ENCODE measurements around the gene CYP27C1.

Gene CYP27C1, protein sequence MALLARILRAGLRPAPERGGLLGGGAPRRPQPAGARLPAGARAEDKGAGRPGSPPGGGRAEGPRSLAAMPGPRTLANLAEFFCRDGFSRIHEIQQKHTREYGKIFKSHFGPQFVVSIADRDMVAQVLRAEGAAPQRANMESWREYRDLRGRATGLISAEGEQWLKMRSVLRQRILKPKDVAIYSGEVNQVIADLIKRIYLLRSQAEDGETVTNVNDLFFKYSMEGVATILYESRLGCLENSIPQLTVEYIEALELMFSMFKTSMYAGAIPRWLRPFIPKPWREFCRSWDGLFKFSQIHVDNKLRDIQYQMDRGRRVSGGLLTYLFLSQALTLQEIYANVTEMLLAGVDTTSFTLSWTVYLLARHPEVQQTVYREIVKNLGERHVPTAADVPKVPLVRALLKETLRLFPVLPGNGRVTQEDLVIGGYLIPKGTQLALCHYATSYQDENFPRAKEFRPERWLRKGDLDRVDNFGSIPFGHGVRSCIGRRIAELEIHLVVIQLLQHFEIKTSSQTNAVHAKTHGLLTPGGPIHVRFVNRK

DNA sequence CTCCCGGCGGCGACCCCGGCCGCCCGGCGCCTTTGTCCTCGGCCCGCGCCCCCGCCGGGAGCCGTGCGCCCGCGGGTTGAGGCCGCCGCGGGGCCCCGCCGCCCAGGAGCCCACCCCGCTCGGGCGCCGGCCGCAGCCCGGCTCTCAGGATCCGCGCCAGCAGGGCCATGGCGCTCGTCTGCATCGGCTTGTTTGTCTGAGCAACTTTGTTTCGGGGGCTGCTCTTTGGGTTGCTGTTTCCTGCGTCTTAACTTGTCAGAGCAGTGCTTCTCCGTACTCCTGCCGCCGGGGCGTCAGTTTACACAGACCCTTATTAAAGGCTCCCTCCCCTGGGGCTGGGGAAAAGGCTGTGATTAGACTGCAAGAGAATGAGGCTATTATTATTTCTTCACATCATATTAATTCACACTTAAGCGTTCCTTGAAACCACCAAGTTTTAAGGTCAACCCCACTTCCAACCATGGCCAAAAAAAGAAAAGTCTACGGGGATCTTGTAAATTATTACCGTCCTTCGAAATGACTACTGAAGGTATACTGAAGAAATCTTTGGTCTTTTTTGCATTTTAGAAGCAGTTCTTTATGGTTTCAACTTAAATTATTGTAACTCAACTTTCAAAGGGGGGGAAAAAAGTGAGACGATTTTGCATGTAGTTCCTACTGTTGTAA lies at the start of gene CYP27C1:
Gene CYP27C1 (minus strand): TSS at position 198 of the 666 bp plus-strand sequence. CDS start 29 bp downstream, at position 169.
- no peaks in the 10 kb centered on the region for H3K27me3 ChIP-seq (ENCODE audit: control insufficient read depth, insufficient read depth, low read length)
- H3K9ac ChIP-seq: no peak within 1 kb of the TSS
- H3K79me2 ChIP-seq: no peaks in the 10 kb centered on the region
- H3K4me3 ChIP-seq (ENCODE audit: low read depth, low read length): peak within 1 kb of the TSS; percentile 29
- TF ChIP-seq, protein P1, sequence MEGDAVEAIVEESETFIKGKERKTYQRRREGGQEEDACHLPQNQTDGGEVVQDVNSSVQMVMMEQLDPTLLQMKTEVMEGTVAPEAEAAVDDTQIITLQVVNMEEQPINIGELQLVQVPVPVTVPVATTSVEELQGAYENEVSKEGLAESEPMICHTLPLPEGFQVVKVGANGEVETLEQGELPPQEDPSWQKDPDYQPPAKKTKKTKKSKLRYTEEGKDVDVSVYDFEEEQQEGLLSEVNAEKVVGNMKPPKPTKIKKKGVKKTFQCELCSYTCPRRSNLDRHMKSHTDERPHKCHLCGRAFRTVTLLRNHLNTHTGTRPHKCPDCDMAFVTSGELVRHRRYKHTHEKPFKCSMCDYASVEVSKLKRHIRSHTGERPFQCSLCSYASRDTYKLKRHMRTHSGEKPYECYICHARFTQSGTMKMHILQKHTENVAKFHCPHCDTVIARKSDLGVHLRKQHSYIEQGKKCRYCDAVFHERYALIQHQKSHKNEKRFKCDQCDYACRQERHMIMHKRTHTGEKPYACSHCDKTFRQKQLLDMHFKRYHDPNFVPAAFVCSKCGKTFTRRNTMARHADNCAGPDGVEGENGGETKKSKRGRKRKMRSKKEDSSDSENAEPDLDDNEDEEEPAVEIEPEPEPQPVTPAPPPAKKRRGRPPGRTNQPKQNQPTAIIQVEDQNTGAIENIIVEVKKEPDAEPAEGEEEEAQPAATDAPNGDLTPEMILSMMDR (IDR thresholded peaks at IDR 0.05): no peak
- no peak within 1 kb of the TSS for H3K27ac ChIP-seq
- H3K4me2 ChIP-seq (ENCODE audit: low read length): peak within 1 kb of the TSS; percentile 68
- peaks cover 5% of the 10 kb centered on the region for H3K4me1 ChIP-seq
- no peaks in the 10 kb centered on the region for H3K9me3 ChIP-seq (ENCODE audit: control insufficient read depth, low read length)
- H3K36me3 ChIP-seq (ENCODE audit: control insufficient read depth, insufficient read depth, low read length): no peaks in the 10 kb centered on the region
- H2AFZ ChIP-seq: peak within 1 kb of the TSS; percentile 70

DNA sequence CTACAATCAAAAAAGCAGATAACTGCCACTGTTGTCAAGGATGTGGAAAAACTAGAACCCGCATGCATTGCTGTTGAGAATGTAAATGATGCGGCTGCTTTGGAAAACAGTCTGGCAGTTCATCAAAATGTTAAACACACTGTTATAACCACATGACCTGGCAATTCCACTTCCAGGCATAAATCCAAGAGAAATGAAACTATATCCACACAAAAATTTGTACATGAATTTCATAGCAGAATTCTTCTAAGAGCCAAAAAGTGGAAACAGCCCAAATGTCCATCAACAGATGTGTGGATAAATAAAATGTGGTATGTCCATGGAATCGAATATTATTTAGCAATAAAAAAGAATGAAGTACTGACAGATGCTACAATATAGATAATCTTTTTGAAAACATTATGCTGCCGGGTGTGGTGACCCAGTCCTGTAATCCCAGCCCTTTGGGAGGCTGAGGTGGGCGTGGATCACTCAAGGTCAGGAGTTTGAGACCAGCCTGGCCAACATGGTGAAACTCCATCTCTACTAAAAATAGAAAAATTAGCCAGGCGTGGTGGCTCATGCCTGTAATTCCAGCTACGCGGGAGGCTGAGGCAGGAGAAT lies 41.8 kb upstream of the CYP27C1 start:
- TF ChIP-seq, protein P1 (IDR thresholded peaks at IDR 0.05): no peak
- H3K27me3 ChIP-seq (ENCODE audit: control insufficient read depth, insufficient read depth, low read length): no peaks in the 10 kb centered on the region
- no peaks in the 10 kb centered on the region for H3K79me2 ChIP-seq
- H2AFZ ChIP-seq: no peak overlapping the region
- no peak overlapping the region for H3K27ac ChIP-seq
- H3K9me3 ChIP-seq (ENCODE audit: control insufficient read depth, low read length): no peaks in the 10 kb centered on the region
- H3K36me3 ChIP-seq (ENCODE audit: control insufficient read depth, insufficient read depth, low read length): no peaks in the 10 kb centered on the region
- no peak overlapping the region for H3K4me2 ChIP-seq (ENCODE audit: low read length)
- no peaks in the 10 kb centered on the region for H3K4me1 ChIP-seq
- H3K9ac ChIP-seq: no peak overlapping the region
- H3K4me3 ChIP-seq (ENCODE audit: low read depth, low read length): no peak overlapping the region

DNA sequence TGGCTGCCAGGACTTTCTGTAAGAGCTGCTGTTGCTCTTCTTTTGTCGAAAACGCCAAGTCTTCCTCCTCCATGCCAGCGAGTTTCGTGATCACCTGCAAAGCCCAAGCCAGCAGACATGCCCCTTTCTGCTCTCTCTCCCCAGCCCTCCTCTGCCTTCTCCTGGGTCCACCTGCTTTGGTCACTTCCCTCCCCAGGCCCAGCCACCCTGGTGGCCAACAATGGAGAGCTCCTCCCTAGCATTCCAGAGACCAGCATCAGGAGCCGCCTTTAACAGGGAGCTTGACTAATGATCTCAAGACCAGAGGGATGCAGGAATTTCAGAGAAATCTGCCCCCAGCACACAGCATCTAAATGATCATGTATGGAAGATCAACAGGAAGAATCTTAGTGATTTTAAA lies 39.3 kb upstream of the CYP27C1 start:
- TF ChIP-seq, protein P1 (IDR thresholded peaks at IDR 0.05): no peak
- Histone ChIP-seq H3K9me3 (ENCODE audit: control insufficient read depth, low read length) (no peaks in the 10 kb centered on the region), H2AFZ (no peak overlapping the region), H3K27me3 (ENCODE audit: control insufficient read depth, insufficient read depth, low read length) (no peaks in the 10 kb centered on the region), H3K36me3 (ENCODE audit: control insufficient read depth, insufficient read depth, low read length) (no peaks in the 10 kb centered on the region), H3K4me3 (ENCODE audit: low read depth, low read length) (no peak overlapping the region), H3K27ac (no peak overlapping the region), H3K4me2 (ENCODE audit: low read length) (no peak overlapping the region), H3K79me2 (no peaks in the 10 kb centered on the region), H3K4me1 (no peaks in the 10 kb centered on the region), H3K9ac (no peak overlapping the region)

DNA sequence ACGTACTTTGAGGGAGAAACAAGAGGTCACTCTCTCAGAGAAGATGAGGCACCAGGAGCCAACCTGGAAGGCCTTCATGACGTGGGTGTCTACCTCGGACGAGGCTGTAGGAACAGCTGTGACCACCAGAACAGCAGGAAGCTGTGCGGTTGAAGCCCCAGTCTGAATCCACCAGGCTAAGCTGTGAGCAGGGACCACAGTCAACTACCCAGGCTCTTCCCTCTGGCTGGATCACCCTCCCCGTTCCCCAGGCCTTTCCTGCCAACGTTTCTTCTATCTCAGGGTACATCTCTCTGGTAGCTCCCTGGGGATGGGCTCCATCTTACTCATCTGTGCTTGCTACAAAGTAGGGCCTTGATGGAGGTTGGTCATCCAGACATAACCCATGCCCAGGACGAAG lies 36.8 kb upstream of the CYP27C1 start:
- TF ChIP-seq, protein P1 (IDR thresholded peaks at IDR 0.05): no peak
- Histone ChIP-seq H3K79me2 (no peaks in the 10 kb centered on the region), H3K9me3 (ENCODE audit: control insufficient read depth, low read length) (no peaks in the 10 kb centered on the region), H3K27ac (no peak overlapping the region), H2AFZ (no peak overlapping the region), H3K4me3 (ENCODE audit: low read depth, low read length) (no peak overlapping the region), H3K9ac (no peak overlapping the region), H3K27me3 (ENCODE audit: control insufficient read depth, insufficient read depth, low read length) (no peaks in the 10 kb centered on the region), H3K4me2 (ENCODE audit: low read length) (no peak overlapping the region), H3K36me3 (ENCODE audit: control insufficient read depth, insufficient read depth, low read length) (no peaks in the 10 kb centered on the region), H3K4me1 (no peaks in the 10 kb centered on the region)
